Measurements from ENCODE around the gene LRRC57. TPM values are rescaled to one million over a fixed set of nuclear protein-coding genes. Genes with fewer than 3 reads are reported as not detected.

Gene LRRC57
- total RNA-seq, 1 experiment from 2014 or later = 18.7 TPM

DNA sequence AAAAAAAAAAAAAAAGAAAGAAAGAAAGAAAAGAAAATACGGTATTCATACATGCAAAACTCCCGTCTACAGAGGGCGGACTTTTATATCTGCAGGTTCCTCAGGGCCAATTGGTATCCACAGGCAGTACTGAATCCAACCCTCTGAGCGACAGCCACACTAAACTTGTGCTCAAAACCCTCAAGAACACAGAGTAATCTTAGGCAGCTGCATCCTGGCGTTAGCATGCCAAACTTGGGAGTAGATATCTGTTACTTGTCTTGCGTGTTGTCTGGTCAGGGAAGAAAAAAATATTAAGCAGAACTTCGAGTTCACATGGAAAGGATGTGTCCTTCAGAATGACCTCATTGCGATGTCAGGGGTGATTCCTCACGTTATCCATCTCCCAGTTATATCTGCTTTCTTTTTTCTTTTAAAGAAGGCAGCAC, 40.3 kb downstream of the LRRC57 start:
- Mint-ChIP-seq H3K9me3 (no peaks in the 10 kb centered on the region), H3K27me3 (ENCODE audit: low read depth) (no peaks in the 10 kb centered on the region), H3K4me1 (peaks cover 4 to 5% of the 10 kb centered on the region in 2 experiments), H3K27ac (peak overlapping the region in 1 of 3 experiments; percentile 41; a peak in 2 of 7 replicates), H3K4me3 (no peak overlapping the region), H3K36me3 (ENCODE audit: insufficient read depth in 1 of 3, low read depth in 3 of 3) (peaks cover 1 to 11% (median 9%) of the 10 kb centered on the region in 3 experiments; a peak in 5 of 7 replicates)
- no CpG with 5 or more reads among the region's 9 CpGs for WGBS (ENCODE audit: extremely low coverage, insufficient read length, low lambda C conversion rate)
- Histone ChIP-seq H3K27me3 (ENCODE audit: insufficient read depth, low read length) (no peaks in the 10 kb centered on the region), H3K4me1 (ENCODE audit: insufficient read depth, low read length) (no peaks in the 10 kb centered on the region), H2BK15ac (ENCODE audit: low read depth, low read length) (no peak overlapping the region), H3K23me2 (ENCODE audit: insufficient read length, low read depth, low read length, poor library complexity, severe bottlenecking) (no peaks in the 10 kb centered on the region), H3K9ac (ENCODE audit: extremely low read depth, insufficient read length, low read length) (no peak overlapping the region), H2BK12ac (ENCODE audit: insufficient read length, low read depth, low read length) (no peak overlapping the region), H3K23ac (ENCODE audit: insufficient read length, low read depth, low read length) (no peak overlapping the region), H3K14ac (ENCODE audit: insufficient read depth, low read length) (no peak overlapping the region), H3K4ac (ENCODE audit: low read depth, low read length) (no peak overlapping the region), H3K9me3 (ENCODE audit: control insufficient read depth, low read depth, low read length) (no peaks in the 10 kb centered on the region), H3K79me2 (ENCODE audit: insufficient read depth, low read length) (no peaks in the 10 kb centered on the region), H2BK20ac (ENCODE audit: low read depth, low read length, poor library complexity, severe bottlenecking) (no peak overlapping the region), H3K79me1 (ENCODE audit: insufficient read depth, low read depth, low read length, poor library complexity, severe bottlenecking) (peaks cover 3% of the 10 kb centered on the region), H4K8ac (replicated peaks; ENCODE audit: insufficient read length, low read depth, low read length) (no peak overlapping the region), H2BK120ac (ENCODE audit: low read depth, low read length, poor library complexity, severe bottlenecking) (no peak overlapping the region), H3K27ac (ENCODE audit: insufficient read length, low read depth, low read length) (no peak overlapping the region), H2AFZ (ENCODE audit: low read length) (no peak overlapping the region), H4K5ac (ENCODE audit: insufficient read length, low read depth, low read length) (no peak overlapping the region), H2BK5ac (ENCODE audit: insufficient read length, low read length) (no peak overlapping the region), H4K20me1 (ENCODE audit: control insufficient read depth, insufficient read depth, insufficient read length) (no peaks in the 10 kb centered on the region), H2AK5ac (ENCODE audit: insufficient read length, low read length) (no peak overlapping the region), H3K18ac (ENCODE audit: insufficient read length, low read depth, low read length) (no peak overlapping the region), H4K91ac (ENCODE audit: insufficient read length, low read depth, low read length) (no peak overlapping the region), H3K4me2 (ENCODE audit: insufficient read depth, insufficient read length, low read length) (no peak overlapping the region), H3T11ph (ENCODE audit: low read length) (no peak overlapping the region), H3K56ac (ENCODE audit: insufficient read length, low read depth, low read length) (no peak overlapping the region)
- TF ChIP-seq, protein P1, sequence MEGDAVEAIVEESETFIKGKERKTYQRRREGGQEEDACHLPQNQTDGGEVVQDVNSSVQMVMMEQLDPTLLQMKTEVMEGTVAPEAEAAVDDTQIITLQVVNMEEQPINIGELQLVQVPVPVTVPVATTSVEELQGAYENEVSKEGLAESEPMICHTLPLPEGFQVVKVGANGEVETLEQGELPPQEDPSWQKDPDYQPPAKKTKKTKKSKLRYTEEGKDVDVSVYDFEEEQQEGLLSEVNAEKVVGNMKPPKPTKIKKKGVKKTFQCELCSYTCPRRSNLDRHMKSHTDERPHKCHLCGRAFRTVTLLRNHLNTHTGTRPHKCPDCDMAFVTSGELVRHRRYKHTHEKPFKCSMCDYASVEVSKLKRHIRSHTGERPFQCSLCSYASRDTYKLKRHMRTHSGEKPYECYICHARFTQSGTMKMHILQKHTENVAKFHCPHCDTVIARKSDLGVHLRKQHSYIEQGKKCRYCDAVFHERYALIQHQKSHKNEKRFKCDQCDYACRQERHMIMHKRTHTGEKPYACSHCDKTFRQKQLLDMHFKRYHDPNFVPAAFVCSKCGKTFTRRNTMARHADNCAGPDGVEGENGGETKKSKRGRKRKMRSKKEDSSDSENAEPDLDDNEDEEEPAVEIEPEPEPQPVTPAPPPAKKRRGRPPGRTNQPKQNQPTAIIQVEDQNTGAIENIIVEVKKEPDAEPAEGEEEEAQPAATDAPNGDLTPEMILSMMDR (conservative IDR thresholded peaks at IDR 0.05) = no peak
- DNase-seq = no peak

All from H9 (cell line).